ENCODE measurements around the gene AK5. TPM values are rescaled to one million over a fixed set of nuclear protein-coding genes. Genes with fewer than 3 reads are reported as not detected.
"Not testable (repeated sequence)": the region's sequence is repeated elsewhere in the genome, so short reads cannot be mapped to it uniquely, and the experiment has no call there.

Gene AK5
- total RNA-seq, 1 experiment from 2014 or later: 0.11 TPM

DNA sequence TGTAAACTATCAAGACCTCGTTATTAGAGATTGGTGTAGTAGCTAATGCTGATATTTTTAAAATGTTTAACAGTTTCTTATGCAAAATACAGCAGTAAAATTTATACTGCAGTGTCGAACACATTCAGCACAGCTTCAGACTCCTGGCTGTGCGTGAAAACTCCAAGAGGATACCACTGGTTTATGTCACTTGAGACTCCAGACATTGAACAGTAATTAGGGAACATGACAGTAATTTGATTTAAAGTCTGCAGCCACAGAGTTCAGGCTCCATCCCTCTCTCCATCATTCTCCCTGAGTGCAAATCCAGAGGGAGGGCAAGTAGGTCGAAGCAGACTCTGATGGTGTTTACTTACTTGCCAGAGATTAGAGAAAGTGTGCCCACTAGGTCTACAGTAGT lies 94.2 kb downstream of the AK5 start:
- DNase-seq (ENCODE audit: low read depth, low spot score): no peak
- in situ Hi-C loops (cut with HindIII; ENCODE audit: low pct_unique_long_range_greater_than_20kb, low sequenced_read_pairs): no loop called here

DNA sequence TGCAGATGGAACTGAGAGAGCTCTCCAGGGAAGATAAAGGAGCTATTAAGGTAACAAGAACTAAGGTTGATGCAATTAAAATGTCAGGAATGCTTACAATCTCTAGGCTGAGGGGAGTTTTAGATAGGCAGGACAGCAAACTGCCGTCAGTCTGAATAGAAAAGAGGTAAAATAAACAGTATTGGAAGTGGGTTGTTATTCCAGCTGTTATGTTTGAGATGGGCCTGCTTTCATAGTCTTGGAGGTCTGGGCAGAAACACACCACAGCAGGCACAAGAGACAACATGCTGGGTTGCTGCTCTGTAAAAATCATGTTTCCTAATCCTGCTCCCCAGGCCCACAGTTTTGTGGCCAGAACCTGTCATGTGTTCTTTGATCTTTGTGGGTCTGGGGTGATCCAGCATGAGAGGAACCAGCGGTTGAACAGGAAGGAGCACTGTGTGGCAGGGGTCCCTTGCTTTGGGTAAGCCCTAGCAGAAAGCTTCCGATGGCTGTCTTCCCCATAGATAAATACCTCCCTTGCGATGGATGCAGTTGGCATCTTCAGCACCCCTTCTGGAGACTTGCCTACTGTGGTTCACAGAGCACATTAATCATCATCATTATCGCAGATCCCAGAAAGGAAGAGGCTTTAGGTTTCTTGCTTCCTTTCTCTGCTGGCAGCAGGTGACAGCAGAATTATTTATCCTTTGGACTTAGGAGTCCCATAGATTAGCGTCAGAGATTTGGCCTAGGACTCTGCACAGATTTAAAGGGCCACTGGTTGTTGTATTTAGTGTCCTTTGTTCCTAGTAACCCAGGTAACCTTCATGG lies 97.1 kb downstream of the AK5 start:
- DNase-seq (ENCODE audit: low read depth, low spot score): no peak
- in situ Hi-C loops (cut with HindIII; ENCODE audit: low pct_unique_long_range_greater_than_20kb, low sequenced_read_pairs): no loop called here

DNA sequence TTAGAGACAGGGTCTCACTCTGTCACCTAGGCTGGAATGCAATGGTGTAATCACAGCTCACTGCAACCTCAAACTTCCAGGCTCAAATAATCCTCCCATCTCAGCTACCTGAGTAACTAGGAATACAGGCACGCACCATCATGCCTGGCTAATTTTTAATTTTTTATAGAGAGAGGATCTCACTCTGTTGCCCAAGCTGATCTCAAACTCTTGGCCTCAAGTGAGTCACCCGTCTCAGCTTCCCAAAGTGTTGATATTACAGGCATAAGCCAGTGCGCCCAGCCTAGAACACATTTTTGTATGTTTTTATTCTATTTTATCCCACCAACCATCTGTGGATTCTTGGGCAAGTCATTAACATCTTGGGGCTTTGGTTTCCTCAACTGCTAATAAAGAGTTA lies 100.5 kb downstream of the AK5 start:
- in situ Hi-C loops (cut with HindIII; ENCODE audit: low pct_unique_long_range_greater_than_20kb, low sequenced_read_pairs): no loop called here
- DNase-seq (ENCODE audit: low read depth, low spot score): no peak

DNA sequence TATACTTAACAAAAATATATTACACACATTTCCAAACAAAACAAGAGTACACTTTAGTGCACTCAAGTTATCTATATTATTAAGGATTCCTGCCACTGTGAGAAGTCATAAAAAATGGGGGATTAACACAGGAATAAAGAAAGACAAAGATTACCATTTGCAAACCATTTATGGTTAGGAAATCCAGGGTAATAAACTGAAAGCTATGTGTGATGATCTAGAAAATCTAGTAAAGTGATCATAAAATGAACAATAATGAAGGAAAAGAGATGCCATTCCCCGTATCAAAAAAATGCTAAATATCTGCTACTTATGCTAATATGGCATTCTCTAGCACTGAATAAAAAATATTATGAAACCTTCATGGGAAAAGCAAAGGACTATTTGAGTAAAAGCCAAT lies 101.4 kb downstream of the AK5 start:
- no peak for DNase-seq (ENCODE audit: low read depth, low spot score)
- in situ Hi-C loops (cut with HindIII; ENCODE audit: low pct_unique_long_range_greater_than_20kb, low sequenced_read_pairs): no loop called here

DNA sequence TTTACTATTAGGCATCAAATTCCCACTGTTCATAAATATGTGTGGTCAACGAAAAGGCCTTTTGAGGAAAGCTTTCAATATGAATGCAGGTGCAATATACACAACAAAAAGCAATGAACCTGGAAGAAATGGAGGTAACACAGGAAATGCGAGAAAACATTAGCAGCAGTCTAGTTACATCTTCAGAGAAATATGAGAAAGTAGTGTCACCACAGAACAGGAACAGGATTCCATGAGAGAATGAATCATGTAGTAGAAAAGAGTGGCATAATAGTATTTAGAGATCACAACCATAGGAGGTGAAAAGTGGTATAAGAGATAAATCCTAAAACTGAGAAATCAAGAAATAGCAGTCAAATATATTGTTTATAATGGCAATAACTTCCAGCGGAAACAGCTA lies 103.7 kb downstream of the AK5 start:
- in situ Hi-C loops (cut with HindIII; ENCODE audit: low pct_unique_long_range_greater_than_20kb, low sequenced_read_pairs): no loop called here
- DNase-seq (ENCODE audit: low read depth, low spot score): no peak

DNA sequence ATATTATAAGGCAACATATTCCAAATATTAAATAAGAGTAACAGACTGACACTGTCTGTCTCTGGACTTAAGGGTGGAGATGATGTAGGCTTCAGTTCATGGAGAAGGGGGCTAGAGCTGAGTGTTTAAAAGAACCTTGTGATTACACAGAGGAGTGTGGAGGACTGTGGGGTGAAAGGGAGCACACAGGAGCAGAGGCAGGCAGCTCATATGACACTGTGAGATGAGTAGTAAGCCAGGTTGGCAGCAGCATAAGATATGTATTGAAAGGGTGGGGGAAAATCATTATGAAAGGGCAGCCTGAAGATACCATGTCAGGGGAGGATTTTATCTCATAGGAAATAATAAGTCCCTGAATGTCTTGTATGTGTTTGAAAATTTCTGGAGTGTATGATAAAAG lies 104.5 kb downstream of the AK5 start:
- DNase-seq (ENCODE audit: low read depth, low spot score): no peak
- in situ Hi-C loops (cut with HindIII; ENCODE audit: low pct_unique_long_range_greater_than_20kb, low sequenced_read_pairs): no loop called here

DNA sequence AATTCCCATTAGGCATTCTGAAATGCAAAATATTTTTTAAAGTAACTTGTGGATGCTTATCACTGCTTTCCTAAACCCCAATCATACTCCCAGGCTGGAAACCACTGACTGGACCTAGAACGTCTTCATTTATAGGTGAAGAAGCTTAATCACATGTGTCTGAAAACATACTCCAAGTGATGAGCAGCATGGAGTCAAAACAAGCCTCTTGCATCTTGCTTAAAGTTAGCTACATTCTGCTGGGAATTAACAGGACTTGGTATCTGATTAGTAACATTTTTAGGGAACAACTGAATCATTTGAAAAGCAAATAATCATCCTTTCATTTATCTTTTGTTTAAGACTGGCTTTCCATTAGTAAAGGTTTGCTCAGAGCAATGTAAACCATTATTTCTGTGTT lies 105.7 kb downstream of the AK5 start:
- DNase-seq (ENCODE audit: low read depth, low spot score): no peak
- in situ Hi-C loops (cut with HindIII; ENCODE audit: low pct_unique_long_range_greater_than_20kb, low sequenced_read_pairs): no loop called here

DNA sequence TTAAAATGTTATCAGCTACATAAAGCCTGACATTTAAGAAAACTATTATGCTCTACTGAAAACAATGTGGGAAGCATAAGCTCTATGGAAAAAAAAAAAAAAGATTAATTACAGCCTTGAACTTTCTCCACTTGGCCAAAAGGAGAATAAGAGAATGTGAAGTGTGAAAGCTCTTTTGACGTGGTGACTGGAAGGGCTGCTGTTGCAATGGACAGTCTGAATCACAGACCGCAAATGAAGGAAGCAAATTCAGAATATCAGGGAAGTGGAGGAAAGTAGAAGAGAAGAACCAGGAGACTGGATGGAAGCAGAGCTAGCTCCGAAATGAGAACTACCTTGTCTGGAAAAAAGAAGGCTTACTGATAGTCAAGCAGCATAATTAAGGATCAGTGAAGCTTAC lies 106.8 kb downstream of the AK5 start:
- no peak for DNase-seq (ENCODE audit: low read depth, low spot score)
- in situ Hi-C loops (cut with HindIII; ENCODE audit: low pct_unique_long_range_greater_than_20kb, low sequenced_read_pairs): no loop called here

DNA sequence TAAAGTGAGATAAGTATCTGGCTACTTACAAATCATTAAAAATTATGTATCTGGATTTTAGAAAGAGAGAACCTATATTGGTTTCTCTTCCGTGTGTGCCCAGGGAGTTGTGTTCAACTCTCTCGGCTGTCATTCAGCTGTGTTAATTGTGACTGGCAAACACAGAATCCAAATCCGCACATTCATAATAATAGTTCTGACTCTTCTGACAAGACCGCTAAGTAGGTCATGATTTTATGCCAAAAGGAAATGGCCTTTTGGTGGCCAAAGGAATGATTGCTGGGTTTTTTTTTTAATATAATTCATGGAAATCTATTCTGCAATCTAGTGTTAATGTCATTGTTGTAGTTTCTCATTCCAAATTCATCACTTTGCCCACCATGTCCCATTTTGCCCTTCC lies 110.7 kb downstream of the AK5 start:
- DNase-seq (ENCODE audit: low read depth, low spot score): no peak
- in situ Hi-C loops (cut with HindIII; ENCODE audit: low pct_unique_long_range_greater_than_20kb, low sequenced_read_pairs): no loop called here

DNA sequence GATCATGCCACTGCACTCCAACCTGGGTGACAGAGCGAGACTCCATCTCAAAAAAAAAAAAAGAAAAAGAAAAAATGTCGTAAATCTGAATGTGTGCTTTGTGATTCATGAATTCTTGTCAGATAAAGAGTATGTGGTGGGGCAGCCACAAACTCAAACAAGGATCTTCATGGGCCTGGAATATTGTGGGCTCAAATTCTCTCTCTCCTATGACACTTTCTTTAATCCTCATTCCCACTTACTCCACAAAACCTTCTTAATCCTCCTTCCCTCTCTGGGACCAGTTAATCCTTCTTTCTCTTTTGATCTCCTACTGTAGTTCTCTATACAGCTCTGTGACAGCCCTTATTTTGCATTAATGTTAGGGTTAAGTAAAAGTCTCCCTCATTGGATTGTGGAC lies 112.3 kb downstream of the AK5 start:
- no peak for DNase-seq (ENCODE audit: low read depth, low spot score)
- in situ Hi-C loops (cut with HindIII; ENCODE audit: low pct_unique_long_range_greater_than_20kb, low sequenced_read_pairs): no loop called here

DNA sequence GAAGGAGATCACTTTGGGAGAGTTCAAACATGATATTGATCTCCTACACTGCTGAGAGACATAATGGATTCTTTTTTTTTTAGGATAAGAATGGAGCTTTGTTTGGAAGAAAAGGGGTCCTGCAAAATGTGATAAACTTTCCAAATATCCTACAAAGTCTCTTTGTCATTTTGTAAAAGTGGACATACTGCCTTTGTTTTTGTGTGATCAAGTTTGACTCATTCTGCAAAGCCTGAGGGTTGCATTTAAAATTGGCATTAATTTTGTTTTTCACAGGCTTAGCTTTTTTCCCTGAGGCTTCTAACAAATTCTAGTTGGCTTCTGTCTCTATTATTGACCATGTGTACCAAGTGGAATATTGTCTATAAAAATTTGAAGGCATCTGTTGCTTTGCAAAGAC lies 113.2 kb downstream of the AK5 start:
- in situ Hi-C loops (cut with HindIII; ENCODE audit: low pct_unique_long_range_greater_than_20kb, low sequenced_read_pairs): no loop called here
- peak; percentile 75 for DNase-seq (ENCODE audit: low read depth, low spot score)

DNA sequence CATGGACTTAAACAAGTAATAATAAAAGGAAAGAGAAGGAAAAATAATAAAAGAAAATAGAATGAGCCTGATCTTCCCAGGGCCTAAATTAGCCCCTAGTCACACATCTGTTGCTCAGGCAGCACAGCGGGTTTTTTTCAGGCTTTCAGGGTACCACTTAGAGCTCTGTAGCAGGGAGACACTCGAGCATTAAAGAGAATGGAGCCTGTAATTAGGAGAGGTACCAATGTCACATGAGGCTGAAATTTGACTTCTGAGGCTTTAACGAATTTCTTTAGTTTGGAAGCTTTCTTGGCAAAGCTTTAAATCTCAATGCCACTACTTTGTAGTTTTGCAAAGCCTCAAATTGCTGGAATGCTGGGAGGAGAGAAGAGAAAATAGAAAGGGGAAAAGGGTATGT lies 116.3 kb downstream of the AK5 start:
- in situ Hi-C loops (cut with HindIII; ENCODE audit: low pct_unique_long_range_greater_than_20kb, low sequenced_read_pairs): no loop called here
- no peak for DNase-seq (ENCODE audit: low read depth, low spot score)

DNA sequence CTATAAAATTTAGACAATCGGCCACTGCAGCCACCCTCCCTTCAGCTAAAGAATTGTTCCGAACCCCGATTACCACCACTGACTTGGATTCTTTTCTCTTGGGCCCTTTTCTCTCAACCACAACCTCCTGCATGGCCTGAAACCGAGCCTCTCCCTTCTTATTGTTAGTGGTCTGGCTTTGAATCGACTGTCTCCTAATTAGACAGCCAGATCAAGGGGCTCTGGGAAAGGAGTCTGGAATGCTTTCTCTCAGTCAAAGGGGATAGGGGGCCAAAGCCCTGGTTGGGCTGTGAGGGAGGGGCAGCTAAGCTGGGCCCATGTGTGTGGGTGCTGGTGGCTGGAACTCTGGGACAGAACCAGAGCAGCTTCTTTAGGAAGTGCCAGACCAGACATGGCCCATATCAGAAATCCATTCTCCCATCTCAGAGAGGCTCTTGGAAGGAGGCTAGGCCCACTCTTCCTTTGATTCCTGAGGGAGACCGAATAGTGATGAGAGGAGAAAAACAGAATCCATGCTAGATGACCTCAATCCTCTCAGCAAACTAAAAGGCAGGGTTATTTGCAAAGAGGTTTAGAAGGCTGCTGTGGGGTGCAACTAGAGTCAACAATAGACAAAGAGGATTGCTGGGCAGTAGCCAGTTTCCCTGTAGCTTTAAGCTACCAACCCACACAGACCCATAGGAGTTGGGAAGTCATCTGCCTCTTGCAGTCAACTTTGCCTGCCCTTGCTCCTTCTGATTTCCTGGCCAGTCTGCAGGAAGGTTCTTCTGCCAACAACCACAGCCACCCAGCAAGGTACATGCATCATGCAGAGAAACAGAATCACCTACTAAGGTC lies 117.6 kb downstream of the AK5 start:
- peak; percentile 36 for DNase-seq (ENCODE audit: low read depth, low spot score)
- in situ Hi-C loops (cut with HindIII; ENCODE audit: low pct_unique_long_range_greater_than_20kb, low sequenced_read_pairs): no loop called here

DNA sequence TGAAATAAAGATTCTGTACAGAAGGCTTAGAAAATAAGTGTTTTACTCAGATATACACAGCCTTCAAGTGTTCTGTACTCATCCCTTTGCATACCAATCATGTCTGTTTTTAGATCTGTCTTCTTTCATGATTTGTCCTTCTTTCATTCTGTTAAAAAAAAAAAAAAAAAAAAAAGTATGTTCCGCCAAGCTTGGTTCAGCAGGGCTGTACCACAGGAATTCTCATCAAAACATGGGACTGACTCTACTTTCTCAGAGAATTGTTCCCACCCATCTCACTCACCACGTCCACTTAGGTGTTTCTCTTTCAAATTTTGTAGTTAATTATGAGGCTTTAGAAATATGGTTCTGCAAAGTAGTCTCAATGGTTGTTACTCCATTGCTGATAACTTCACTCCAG lies 119.0 kb downstream of the AK5 start:
- in situ Hi-C loops (cut with HindIII; ENCODE audit: low pct_unique_long_range_greater_than_20kb, low sequenced_read_pairs): no loop called here
- no peak for DNase-seq (ENCODE audit: low read depth, low spot score)

DNA sequence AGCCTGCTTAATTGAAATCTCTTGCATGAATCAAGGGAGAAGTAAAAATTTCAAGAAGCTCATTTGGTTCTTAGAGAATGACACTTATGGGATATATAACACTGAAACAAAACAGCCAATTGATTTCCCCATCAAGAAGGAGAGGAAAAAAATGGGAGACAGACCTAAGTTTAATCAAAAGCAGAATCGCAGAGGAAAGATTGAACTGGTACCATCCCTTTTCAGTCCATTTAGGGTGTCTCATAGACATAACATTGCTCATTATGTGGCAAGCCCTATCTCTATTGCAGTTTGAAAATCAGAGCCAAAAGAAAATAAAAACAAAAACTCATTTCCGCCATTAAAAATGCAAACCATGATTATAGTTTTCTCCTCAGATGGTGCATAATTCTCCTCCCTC lies 119.6 kb downstream of the AK5 start:
- DNase-seq (ENCODE audit: low read depth, low spot score): no peak
- in situ Hi-C loops (cut with HindIII; ENCODE audit: low pct_unique_long_range_greater_than_20kb, low sequenced_read_pairs): no loop called here

DNA sequence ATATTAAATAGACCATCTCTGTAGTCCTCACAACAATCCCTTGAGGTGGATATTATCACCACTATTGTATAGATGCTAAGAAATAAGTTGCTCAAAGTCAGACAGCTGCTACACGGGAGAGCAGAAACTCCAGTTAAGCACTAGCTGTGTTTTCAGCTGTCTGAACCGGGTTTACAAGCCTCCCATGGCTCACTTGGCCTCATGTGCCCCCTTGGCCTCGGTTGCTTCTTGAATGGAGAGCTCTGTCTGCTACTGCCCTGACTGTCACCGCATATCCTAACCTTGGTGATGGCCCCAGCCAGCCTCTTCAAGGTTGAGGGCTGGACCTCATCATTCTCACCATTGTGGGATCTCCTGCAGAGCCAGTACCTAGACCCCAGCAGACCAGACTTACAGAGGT lies 123.4 kb downstream of the AK5 start:
- no peak for DNase-seq (ENCODE audit: low read depth, low spot score)
- in situ Hi-C loops (cut with HindIII; ENCODE audit: low pct_unique_long_range_greater_than_20kb, low sequenced_read_pairs): no loop called here

DNA sequence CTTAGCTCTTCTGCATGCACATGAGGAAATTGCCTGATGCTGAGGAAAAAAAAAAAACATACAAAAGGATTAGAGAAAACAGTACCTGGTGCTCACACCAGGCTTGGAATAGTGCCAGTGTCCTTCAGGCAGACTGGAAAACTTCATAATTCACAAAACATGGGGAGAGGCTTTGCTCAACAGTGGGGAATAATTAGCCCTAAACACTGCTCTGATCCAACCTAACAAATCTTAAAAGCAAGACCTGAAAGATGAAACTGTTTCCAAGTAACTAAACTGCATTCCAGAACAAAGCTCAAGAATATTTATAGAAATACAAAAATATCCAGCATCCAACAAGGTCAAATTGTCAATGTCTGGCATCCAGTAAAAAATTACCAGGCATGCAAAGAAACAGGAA lies 124.8 kb downstream of the AK5 start:
- in situ Hi-C loops (cut with HindIII; ENCODE audit: low pct_unique_long_range_greater_than_20kb, low sequenced_read_pairs): no loop called here
- DNase-seq (ENCODE audit: low read depth, low spot score): no peak

DNA sequence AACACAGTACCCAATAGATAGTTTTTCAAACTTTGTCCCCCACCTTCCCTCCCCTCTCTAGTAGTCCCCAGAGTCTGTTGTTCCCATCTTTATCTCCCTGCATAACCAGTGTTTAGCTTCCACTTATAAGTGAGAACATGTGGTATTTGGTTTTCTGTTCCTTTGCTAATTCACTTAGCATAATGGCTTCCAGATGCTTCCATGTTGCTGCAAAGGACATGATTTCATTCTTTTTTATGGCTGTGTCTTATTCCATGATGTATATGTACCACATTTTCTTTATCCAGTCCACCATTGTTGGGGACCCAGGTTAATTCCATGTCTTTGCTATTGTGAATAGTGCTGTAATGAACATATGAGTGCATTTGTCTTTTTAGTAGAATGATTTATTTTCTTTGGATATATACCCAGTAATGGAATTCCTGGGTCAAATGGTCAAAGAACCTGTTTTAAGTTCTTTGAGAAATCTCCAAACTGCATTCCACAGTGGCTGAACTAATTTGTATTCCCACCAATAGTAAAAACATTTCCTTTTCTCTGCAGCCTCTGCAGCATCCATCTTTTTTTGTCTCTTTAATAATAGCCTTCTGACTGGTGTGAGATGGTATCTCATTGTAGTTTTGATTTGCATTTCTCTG lies 126.0 kb downstream of the AK5 start:
- in situ Hi-C loops (cut with HindIII; ENCODE audit: low pct_unique_long_range_greater_than_20kb, low sequenced_read_pairs): no loop called here
- DNase-seq (ENCODE audit: low read depth, low spot score): no peak

DNA sequence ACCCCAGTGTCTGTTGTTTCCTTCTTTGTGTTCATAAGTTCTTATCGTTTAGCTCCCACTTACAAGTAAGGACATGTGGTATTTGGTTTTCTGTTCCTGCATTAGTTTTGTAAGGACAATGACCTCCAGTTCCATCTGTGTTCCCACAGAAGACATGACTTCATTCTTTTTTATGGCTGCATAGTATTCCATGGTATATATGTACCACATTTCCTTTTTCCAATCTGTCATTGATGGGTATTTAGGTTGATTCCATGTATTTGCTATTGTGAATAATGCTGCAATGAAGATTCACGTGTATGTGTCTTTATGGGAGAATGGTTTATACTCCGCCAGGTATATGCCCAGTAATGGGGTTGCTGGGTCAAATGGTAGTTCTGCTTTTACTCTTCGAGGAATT lies 127.1 kb downstream of the AK5 start:
- DNase-seq (ENCODE audit: low read depth, low spot score); in situ Hi-C loops (cut with HindIII; ENCODE audit: low pct_unique_long_range_greater_than_20kb, low sequenced_read_pairs): not testable (repeated sequence)

Data from SK-MEL-5 (cell line).